HG03460 (cell line): Measurements from ENCODE around the gene MTX1.
"Not testable (repeated sequence)": the region's sequence is repeated elsewhere in the genome, so short reads cannot be mapped to it uniquely, and the experiment has no call there.

Experiments
- ATAC-seq: cut with Tn5 transposase; IDR thresholded peaks from one replicate; pipeline ENCODE4 v1.9.1; 2021; ENCODE audit not compliant: unreplicated experiment

MTX1 gene

GRCh38 chr1:155208541-155209311 is at the start of gene MTX1:
Gene MTX1 (plus strand): TSS chr1:155208695. CDS start chr1:155208805, 110 bp downstream.
- peak; percentile 75 for ATAC-seq

- ATAC-seq, result no peak
These were observed 49.5 kb upstream of the MTX1 start for GRCh38 chr1:155158991-155159390.

- no peak for ATAC-seq
These were observed 48.4 kb upstream of the MTX1 start for GRCh38 chr1:155160128-155160527.

- ATAC-seq, result not testable (repeated sequence)
These were observed 45.9 kb upstream of the MTX1 start for GRCh38 chr1:155162631-155163030.

- not testable (repeated sequence) for ATAC-seq
These were observed 44.7 kb upstream of the MTX1 start for GRCh38 chr1:155163785-155164184.

- ATAC-seq, result not testable (repeated sequence)
These were observed 43.9 kb upstream of the MTX1 start for GRCh38 chr1:155164625-155165024.

- ATAC-seq, result no peak
These were observed 42.4 kb upstream of the MTX1 start for GRCh38 chr1:155166051-155166470.

- ATAC-seq, result no peak
These were observed 41.9 kb upstream of the MTX1 start for GRCh38 chr1:155166471-155167165.

- ATAC-seq, result no peak
These were observed 41.1 kb upstream of the MTX1 start for GRCh38 chr1:155167166-155168104.

GRCh38 chr1:155168105-155168445 is 40.4 kb upstream of the MTX1 start:
- not testable (repeated sequence) for ATAC-seq

- ATAC-seq, result no peak
These were observed 39.9 kb upstream of the MTX1 start for GRCh38 chr1:155168456-155169210.

GRCh38 chr1:155169541-155169940 is 39.0 kb upstream of the MTX1 start:
- no peak for ATAC-seq

- no peak for ATAC-seq
These were observed 38.3 kb upstream of the MTX1 start for GRCh38 chr1:155170101-155170785.

GRCh38 chr1:155170806-155171205 is 37.7 kb upstream of the MTX1 start:
- ATAC-seq, result no peak

GRCh38 chr1:155171836-155172731 is 36.4 kb upstream of the MTX1 start:
- ATAC-seq, result no peak

GRCh38 chr1:155172732-155173477 is 35.6 kb upstream of the MTX1 start, which contains the start of gene KRTCAP2:
Gene KRTCAP2 (minus strand): TSS chr1:155173304. CDS start chr1:155173224, 80 bp downstream.
- ATAC-seq, result peak; percentile 75

- peak; percentile 13 for ATAC-seq
These were observed 34.8 kb upstream of the MTX1 start, which contains the start of gene TRIM46 for GRCh38 chr1:155173478-155174323. Gene TRIM46 (plus strand): TSS chr1:155173849. CDS start chr1:155173967, 118 bp downstream.
